GM18505 (cell line): ENCODE results near the gene PHRF1.

Experiments
- ATAC-seq: cut with Tn5 transposase; IDR thresholded peaks from one replicate; pipeline ENCODE4 v1.9.1; 2021; ENCODE audit not compliant: unreplicated experiment
- POLR2A ChIP-seq: IDR thresholded peaks from 4 replicates; pipeline ENCODE4 v1.6.1; 2011; ENCODE audit warnings: borderline replicate concordance; ENCODE audit not compliant: insufficient read depth, insufficient read length; ENCODE audit errors: extremely low read depth

PHRF1 gene

DNA sequence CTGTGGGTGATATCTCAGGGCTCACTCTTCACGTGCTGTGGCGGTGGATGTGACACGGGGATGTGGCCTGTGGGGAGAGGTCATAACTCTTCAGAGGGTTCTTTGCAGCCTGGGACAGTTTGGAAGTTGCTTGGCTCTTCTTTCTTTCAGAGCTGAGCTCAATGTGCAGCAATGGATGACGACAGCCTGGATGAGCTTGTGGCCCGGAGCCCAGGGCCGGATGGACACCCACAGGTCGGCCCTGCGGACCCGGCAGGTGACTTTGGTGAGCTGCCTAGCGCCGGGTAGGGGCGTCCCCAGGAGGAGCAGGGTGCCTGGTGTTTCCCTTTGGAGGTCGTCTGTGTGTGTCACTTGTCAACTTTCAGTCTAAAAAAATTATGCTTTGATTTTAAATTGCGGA, 5.1 kb downstream of the PHRF1 start:
- no peak for TF ChIP-seq POLR2A
- ATAC-seq, result no peak

DNA sequence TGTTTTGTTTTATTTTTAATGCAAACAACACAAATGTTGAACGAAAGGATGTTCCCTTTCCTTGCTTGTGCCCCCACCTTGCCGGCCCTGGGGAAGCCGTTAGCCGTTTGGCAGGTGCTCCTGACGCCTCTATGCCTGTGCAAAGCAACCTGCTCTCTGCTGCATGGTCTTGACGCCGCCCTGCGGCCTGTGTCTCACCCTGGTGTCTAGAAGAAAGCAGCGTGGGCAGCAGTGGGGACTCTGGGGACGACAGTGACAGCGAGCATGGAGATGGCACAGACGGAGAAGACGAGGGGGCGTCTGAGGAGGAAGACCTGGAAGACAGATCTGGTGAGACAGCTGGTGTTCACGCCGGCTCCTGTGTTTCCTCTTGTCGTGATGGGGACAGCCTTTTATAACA, 5.5 kb downstream of the PHRF1 start:
- TF ChIP-seq POLR2A, result no peak
- no peak for ATAC-seq

DNA sequence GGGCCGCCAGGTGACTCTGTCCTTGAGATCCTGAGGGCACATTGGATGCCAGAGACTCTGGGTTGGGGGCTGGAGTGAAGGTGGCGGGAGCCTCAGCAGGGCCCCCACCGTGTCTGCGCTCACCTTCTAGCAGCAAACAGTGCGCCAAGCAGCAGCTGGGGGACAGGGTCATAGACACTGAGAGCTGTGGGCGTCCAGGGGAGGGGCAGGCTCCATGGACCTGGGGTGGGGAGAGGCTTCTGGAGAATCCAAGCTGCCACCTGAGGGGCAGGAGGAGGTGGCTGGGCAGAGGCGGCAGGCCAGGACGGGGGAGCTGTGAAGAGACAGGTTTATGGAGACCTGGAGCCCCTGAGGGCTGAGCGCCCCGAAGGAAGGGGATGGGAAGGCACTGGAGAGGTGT, 8.0 kb downstream of the PHRF1 start:
- no peak for TF ChIP-seq POLR2A
- no peak for ATAC-seq

DNA sequence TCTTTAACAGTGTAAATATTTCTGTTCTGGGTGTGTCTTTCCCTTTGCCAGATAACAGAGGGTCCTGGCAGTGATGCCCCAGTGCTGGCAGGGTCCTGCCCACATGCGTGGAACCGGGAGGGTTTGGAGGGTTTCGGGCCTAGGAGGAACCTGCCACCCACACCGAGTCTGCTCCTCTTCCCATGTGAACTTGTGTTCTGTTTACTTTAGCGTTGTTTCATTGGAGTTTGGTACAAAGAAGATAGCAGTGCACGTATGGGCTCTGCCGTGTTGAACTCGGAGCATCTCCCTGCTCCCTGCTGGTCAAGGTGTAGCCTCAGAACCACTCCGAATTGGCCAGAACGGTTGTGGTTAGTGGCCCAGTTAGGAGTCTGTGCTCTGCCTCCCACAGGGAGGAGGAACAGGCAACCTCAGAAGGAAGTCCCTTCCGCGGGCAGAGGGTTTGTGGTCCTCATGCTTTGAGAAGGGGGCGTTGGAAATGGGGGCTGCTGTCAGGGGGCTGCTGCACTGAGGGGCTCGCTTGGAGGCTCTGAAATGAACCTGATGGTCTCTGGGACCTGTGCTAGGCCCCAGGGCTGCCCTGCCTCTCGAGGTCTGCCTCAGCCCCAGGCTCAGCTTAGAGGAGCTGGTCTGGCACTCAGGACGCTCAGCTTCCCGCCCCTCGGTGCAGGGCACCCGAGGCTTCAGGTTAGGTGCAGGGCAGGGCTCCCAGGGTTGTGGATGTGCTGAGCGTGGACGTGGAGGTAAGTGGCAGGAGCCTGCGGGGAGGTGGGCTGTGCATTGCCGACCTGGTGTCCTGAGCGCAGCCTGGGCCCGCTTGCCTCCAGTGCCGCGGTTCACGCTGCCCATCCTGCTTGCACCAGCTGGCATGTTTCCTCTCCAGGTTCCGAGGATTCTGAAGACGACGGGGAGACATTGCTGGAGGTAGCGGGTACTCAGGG, 10.4 kb downstream of the PHRF1 start:
- no peak for ATAC-seq
- no peak for TF ChIP-seq POLR2A

DNA sequence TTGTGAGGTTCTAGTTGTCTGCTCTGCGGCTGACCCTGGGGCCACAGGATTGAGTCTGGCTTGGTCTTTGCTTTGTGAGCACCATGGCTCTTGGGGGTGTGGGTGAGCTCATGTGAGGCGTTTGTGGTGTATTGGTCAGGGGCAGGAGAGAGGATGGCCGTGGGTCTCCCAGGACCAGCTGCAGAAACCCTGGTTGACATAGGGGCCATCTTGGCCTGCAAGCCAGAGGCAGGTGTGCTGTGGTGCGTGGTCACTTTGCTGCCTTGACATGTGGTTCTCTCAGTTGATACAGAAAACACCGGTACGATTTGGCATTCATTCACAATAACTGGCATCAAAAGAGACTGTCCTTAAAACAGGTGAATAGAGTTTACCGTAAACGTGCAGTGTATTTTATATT, 11.3 kb downstream of the PHRF1 start:
- TF ChIP-seq POLR2A, result no peak
- ATAC-seq, result no peak

DNA sequence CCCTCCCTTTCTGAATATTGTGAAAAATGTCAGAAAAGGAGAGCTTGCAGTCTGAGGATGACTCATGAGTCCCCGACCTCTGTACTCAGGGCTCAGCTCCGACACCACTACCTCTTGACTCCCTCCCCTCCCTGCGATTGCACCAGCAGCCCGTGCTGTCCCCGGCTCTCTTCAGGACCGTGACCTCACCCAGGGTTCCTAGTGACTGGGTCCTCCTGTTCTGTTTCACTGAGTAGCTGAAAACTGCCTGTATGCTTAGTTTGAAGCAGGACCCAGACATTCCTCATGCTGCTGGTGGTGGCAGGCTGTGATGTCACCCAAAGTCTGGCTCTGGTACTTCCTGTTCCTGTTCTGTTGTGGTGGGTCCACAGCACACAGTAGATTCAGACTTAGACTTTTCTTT, 11.7 kb downstream of the PHRF1 start:
- no peak for ATAC-seq
- TF ChIP-seq POLR2A, result no peak

DNA sequence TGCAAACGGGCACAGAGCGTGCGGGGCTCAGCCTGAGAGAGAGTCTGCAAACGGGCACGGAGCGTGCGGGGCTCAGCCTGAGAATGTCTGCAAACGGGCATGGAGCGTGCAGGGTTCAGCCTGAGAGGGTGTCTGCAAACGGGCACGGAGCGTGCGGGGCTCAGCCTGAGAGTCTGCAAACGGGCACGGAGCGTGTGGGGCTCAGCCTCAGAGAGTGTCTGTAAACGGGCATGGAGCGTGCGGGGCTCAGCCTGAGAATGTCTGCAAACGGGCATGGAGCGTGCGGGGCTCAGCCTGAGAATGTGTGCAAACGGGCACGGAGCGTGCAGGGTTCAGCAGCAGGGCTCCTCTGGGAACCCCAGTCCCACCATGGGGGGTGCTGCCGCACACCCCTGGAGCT, 13.5 kb downstream of the PHRF1 start:
- TF ChIP-seq POLR2A, result no peak
- no peak for ATAC-seq

DNA sequence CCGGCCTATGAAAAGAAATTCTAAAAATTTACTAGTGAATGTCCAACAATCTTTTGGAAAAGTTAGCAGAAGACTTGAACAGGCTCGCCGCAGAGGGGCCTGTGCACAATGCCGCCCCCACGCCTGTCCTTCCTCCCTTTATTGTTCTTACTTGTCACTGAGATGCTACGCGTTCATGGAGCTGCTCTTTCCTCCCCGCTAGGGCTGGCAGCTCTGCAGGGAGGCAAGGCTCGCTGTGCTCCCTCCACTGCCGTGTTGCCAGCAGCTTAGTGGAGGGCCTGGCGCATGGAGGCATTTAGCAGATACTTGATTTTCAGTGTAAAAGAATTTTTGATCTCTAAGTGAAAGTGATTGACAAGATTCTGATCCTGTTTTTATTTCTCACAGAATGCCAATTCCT, 14.7 kb downstream of the PHRF1 start:
- TF ChIP-seq POLR2A, result no peak
- ATAC-seq, result no peak

DNA sequence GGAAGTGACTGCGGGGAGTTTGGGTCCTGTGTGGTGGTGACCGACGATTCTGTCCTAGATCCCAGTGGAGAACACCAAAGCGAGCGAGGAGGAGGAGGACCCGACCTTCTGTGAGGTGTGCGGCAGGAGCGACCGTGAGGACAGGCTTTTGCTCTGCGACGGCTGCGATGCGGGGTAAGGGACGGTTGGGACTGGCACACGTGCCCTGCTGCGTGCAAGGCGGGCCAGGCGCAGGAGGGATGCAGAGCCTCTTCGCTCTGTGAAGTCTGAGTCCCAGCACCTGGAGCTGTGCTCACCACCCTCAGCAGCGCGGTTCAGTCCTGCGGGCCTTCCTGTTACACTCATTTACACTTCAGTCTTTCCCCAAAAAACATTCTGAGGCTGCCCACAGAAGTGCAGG, 16.2 kb downstream of the PHRF1 start:
- no peak for TF ChIP-seq POLR2A
- no peak for ATAC-seq

DNA sequence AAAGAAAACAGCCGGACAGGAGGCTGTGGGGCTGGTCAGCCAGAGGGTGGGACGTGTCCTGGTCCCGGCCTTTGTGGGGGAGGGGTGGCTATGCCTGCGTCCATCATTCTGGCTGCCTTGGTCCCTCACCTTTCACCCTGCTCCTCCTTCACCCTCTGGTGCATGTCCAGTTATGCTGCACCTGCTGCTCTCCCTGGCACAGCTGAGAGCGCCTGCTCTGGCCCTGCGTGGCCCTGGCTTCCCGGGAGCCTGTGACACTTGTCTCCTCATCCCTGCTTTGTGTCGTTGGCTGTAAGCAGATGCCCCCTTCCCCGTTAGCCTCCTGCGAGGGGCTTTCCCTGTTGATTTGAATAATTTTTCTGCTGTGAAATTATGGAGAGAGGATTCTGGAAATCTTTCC, 16.6 kb downstream of the PHRF1 start:
- TF ChIP-seq POLR2A, result no peak
- no peak for ATAC-seq

DNA sequence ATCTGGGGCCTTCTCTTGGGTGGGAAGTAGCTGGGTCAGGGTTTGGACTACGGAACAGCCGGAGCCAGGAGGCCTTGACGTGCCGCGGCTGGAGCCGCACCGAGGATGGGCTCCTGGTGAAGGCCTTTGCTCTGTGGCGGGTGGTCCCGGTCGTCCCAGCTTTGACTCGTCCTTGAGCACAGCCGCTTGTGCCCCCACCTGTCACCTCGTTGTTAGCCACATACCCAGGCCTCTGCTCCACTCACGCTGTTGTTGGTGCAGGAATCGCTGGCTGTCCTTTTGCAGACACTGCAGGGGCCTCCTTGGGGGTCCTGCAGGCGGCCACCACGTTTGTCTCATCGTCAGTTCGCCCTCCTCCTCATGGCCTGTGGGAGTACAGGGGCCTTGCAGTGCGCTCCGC, 17.1 kb downstream of the PHRF1 start:
- no peak for ATAC-seq
- TF ChIP-seq POLR2A, result no peak

DNA sequence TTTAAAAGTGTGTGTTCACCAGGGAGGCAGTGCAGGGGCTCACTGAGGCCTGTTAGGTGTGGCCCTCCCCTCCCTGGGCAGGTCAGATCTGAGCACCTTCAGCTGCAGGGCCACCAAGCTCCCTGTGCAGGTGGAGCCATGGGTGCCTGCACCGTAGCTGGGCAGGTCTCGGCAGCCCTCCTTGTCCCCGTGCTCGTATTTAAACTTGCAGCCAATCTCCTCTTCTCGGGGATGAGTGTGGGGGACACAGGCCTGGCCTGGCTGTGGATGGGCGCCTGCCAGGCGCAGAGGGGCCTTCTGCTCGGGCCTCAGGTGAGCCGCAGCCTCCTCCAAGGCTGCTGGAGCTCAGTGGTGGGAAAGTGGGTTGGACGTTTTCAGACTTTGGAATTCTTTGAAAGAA, 19.1 kb downstream of the PHRF1 start:
- no peak for TF ChIP-seq POLR2A
- ATAC-seq, result no peak

DNA sequence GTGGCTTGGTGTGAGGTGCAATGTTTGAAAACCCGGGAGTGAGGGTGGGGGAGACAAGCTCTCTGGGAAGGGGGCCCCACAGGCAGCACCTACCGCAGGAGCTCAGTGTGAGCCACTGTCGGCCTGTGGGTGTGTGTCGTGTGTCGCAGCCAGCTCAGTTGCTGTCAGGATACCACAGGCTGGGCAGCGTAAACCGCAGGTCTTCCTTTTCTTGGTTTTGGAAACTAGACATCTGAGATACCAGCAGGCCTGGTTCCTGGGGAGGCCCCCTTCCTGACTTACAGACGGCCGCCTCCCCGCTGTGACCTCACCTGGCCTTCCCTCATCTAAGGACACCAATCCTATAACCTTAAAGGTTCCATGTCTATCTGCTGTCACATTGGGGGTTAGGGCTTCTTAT, 20.1 kb downstream of the PHRF1 start:
- ATAC-seq, result no peak
- TF ChIP-seq POLR2A, result no peak

DNA sequence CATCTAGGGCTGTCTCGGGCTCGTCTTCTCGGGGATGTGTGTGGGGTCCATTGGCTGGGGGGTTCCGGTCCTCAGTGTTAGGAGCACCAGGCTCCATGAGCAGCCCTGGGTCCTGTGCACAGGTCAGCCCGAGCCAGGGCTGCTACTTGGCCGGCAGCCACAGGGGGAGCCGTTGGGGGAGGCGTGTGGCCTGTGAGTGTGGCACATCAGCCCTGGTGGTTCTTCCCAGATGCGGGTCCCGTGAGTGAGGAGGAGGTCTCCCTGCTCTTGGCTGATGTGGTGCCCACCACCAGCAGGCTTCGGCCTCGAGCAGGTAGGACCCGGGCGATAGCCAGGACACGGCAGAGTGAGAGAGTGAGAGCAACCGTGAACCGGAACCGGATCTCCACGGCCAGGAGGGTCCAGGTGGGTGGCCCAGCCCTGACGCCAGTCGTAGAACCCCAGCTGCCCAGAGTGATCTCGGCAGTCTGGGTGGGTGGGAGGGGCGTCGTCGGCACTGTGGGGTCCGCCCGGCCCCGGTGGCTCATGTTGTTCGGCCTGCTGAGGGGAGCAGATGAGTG, 21.0 kb downstream of the PHRF1 start:
- TF ChIP-seq POLR2A, result no peak
- ATAC-seq, result no peak
